ENCODE measurements around the gene ITPR2. TPM values are rescaled to one million over a fixed set of nuclear protein-coding genes. Genes with fewer than 3 reads are reported as not detected.
A peak's percentile ranks its signal among the peaks of the same experiment; 100 is the strongest.
"Not testable (repeated sequence)": the region's sequence is repeated elsewhere in the genome, so short reads cannot be mapped to it uniquely, and the experiment has no call there.

Gene ITPR2
- total RNA-seq, 1 experiment from 2014 or later: 4.0 TPM

GRCh38 chr12:26434299-26435068 lies 398.5 kb downstream of the ITPR2 start:
- POLR2A ChIA-PET (ENCODE audit: unreplicated experiment): no interaction called here

DNA sequence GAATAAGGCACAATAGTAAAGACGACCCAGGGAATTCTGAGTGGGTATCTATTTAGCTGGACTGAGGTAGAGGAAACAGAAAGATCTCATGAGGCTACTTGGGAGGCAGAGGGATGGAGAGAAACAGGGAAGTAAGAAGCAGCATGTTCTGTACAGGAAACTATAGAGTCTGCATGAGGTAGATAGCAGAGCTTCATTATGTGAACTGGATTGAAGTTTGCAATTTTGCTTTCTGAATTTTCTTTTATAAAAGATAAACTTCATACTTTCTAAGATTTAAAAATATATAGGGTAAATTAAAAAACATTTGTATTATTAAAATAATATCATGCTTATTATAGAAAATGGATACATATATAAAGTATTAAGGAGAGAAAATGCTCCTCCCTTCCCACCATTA lies 399.3 kb downstream of the ITPR2 start:
- not testable (repeated sequence) for H3K4me1 ChIP-seq (ENCODE audit: insufficient read depth, low read length); H3K27ac ChIP-seq (ENCODE audit: low read length); H3K4me3 ChIP-seq (ENCODE audit: low read length); H3K9ac ChIP-seq (ENCODE audit: low read length); H3F3A ChIP-seq (ENCODE audit: low read length, unreplicated experiment); DNase-seq; H3K36me3 ChIP-seq (ENCODE audit: low read depth, low read length); ATAC-seq; H3K9me2 ChIP-seq (replicated peaks; ENCODE audit: low read length); H2AFZ ChIP-seq (ENCODE audit: low read length); H3K79me2 ChIP-seq (ENCODE audit: low read length); H3K27me3 ChIP-seq (ENCODE audit: low read length); BruUV-seq (replicated peaks); H3K4me2 ChIP-seq (ENCODE audit: low read length); H3K9me3 ChIP-seq (ENCODE audit: low read length); H4K20me1 ChIP-seq (ENCODE audit: low read length)
- intact Hi-C loops (cut with micrococcal nuclease): loop anchor here (1.0 to 10.0 kb wide), 5 partner anchors 181 to 411 kb away; no protein-coding TSS in a partner anchor
- ChIA-PET POLR2A (ENCODE audit: unreplicated experiment) (interaction anchor here (0.7 kb wide), 1 partner anchor 305 kb away, joined by 4 read pairs; no protein-coding TSS in a partner anchor), CTCF (interaction anchor here (0.9 kb wide), 1 partner anchor 218 kb away, joined by 5 read pairs; no protein-coding TSS in a partner anchor)

More at GRCh38 chr12:26434299-26435068, 398.5 kb downstream of the ITPR2 start:
- DNase-seq (peak; percentile 90), ATAC-seq (peak; percentile 99)
- CTCF ChIA-PET: interaction anchor here (1.2 kb wide), 1 partner anchor 267 kb away, joined by 4 read pairs; no protein-coding TSS in a partner anchor
- BruUV-seq (replicated peaks): no TSS peak
- TF ChIP-seq EZH2phosphoT487 (IDR thresholded peaks at IDR 0.05; ENCODE audit: borderline replicate concordance, low read length): no peak
- TF ChIP-seq, protein P1, sequence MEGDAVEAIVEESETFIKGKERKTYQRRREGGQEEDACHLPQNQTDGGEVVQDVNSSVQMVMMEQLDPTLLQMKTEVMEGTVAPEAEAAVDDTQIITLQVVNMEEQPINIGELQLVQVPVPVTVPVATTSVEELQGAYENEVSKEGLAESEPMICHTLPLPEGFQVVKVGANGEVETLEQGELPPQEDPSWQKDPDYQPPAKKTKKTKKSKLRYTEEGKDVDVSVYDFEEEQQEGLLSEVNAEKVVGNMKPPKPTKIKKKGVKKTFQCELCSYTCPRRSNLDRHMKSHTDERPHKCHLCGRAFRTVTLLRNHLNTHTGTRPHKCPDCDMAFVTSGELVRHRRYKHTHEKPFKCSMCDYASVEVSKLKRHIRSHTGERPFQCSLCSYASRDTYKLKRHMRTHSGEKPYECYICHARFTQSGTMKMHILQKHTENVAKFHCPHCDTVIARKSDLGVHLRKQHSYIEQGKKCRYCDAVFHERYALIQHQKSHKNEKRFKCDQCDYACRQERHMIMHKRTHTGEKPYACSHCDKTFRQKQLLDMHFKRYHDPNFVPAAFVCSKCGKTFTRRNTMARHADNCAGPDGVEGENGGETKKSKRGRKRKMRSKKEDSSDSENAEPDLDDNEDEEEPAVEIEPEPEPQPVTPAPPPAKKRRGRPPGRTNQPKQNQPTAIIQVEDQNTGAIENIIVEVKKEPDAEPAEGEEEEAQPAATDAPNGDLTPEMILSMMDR (conservative IDR thresholded peaks at IDR 0.05; ENCODE audit: low read depth, low read length): peak; percentile 97
- H3K4me2 ChIP-seq (ENCODE audit: low read length): no peak overlapping the region
- no peaks in the 10 kb centered on the region for H3F3A ChIP-seq (ENCODE audit: low read length, unreplicated experiment)
- intact Hi-C loops (cut with micrococcal nuclease): loop anchor here (1.0 to 10.0 kb wide), 5 partner anchors 180 to 410 kb away; no protein-coding TSS in a partner anchor
- H2AFZ ChIP-seq (ENCODE audit: low read length): no peak overlapping the region
- H3K4me1 ChIP-seq (ENCODE audit: insufficient read depth, low read length): no peaks in the 10 kb centered on the region
- H3K79me2 ChIP-seq (ENCODE audit: low read length): no peaks in the 10 kb centered on the region
- no peaks in the 10 kb centered on the region for H3K36me3 ChIP-seq (ENCODE audit: low read depth, low read length)
- no peak overlapping the region for H3K27ac ChIP-seq (ENCODE audit: low read length)
- H3K4me3 ChIP-seq (ENCODE audit: low read length): no peak overlapping the region
- no peaks in the 10 kb centered on the region for H4K20me1 ChIP-seq (ENCODE audit: low read length)
- no peaks in the 10 kb centered on the region for H3K9me2 ChIP-seq (replicated peaks; ENCODE audit: low read length)
- H3K27me3 ChIP-seq (ENCODE audit: low read length): no peaks in the 10 kb centered on the region
- no peaks in the 10 kb centered on the region for H3K9me3 ChIP-seq (ENCODE audit: low read length)
- H3K9ac ChIP-seq (ENCODE audit: low read length): no peak overlapping the region

- H3F3A ChIP-seq (ENCODE audit: low read length, unreplicated experiment): no peaks in the 10 kb centered on the region
- CTCF ChIA-PET: no interaction called here
These were observed 401.8 kb downstream of the ITPR2 start for GRCh38 chr12:26431211-26431610.

DNA sequence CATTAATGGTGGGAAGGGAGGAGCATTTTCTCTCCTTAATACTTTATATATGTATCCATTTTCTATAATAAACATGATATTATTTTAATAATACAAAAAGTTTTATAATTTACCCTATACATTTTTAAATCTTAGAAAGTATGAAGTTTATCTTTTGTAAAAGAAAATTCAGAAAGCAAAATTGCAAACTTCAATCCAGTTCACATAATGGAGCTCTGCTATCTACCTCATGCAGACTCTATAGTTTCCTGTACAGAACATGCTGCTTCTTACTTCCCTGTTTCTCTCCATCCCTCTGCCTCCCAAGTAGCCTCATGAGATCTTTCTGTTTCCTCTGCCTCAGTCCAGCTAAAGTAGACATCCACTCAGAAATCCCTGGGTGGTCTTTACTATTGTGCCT lies 402.4 kb downstream of the ITPR2 start:
- CTCF ChIA-PET; DNase-seq; POLR2A ChIA-PET (ENCODE audit: unreplicated experiment); H3K9me2 ChIP-seq (replicated peaks; ENCODE audit: low read length); H3K4me2 ChIP-seq (ENCODE audit: low read length); H3K9me3 ChIP-seq (ENCODE audit: low read length); H3K79me2 ChIP-seq (ENCODE audit: low read length); H3K27me3 ChIP-seq (ENCODE audit: low read length); H2AFZ ChIP-seq (ENCODE audit: low read length); H3K4me3 ChIP-seq (ENCODE audit: low read length); H4K20me1 ChIP-seq (ENCODE audit: low read length); H3K27ac ChIP-seq (ENCODE audit: low read length); H3K36me3 ChIP-seq (ENCODE audit: low read depth, low read length); BruUV-seq (replicated peaks); H3K4me1 ChIP-seq (ENCODE audit: insufficient read depth, low read length); H3K9ac ChIP-seq (ENCODE audit: low read length); ATAC-seq; H3F3A ChIP-seq (ENCODE audit: low read length, unreplicated experiment): not testable (repeated sequence)
- intact Hi-C loops (cut with micrococcal nuclease): loop anchor here (10.0 kb wide), 1 partner anchor 414 kb away; no protein-coding TSS in a partner anchor

More at GRCh38 chr12:26431211-26431610, 401.8 kb downstream of the ITPR2 start:
- H3K4me2 ChIP-seq (ENCODE audit: low read length): no peak overlapping the region
- POLR2A ChIA-PET (ENCODE audit: unreplicated experiment): no interaction called here
- H3K9ac ChIP-seq (ENCODE audit: low read length): no peak overlapping the region
- H3K4me1 ChIP-seq (ENCODE audit: insufficient read depth, low read length): peaks cover 3% of the 10 kb centered on the region; the same call in 1 of the 2 replicates
- ATAC-seq (no peak), DNase-seq (no peak)
- TF ChIP-seq EZH2phosphoT487 (IDR thresholded peaks at IDR 0.05; ENCODE audit: borderline replicate concordance, low read length) (no peak), EZH2 (IDR thresholded peaks at IDR 0.05; ENCODE audit: low read length, unreplicated experiment) (no peak)
- TF ChIP-seq, protein P1 (conservative IDR thresholded peaks at IDR 0.05; ENCODE audit: low read depth, low read length): no peak
- no peaks in the 10 kb centered on the region for H3K79me2 ChIP-seq (ENCODE audit: low read length)
- no peaks in the 10 kb centered on the region for H3K9me2 ChIP-seq (replicated peaks; ENCODE audit: low read length)
- no peak overlapping the region for H2AFZ ChIP-seq (ENCODE audit: low read length)
- no peak overlapping the region for H3K4me3 ChIP-seq (ENCODE audit: low read length)
- H3K36me3 ChIP-seq (ENCODE audit: low read depth, low read length): no peaks in the 10 kb centered on the region
- no peaks in the 10 kb centered on the region for H3K9me3 ChIP-seq (ENCODE audit: low read length)
- no peaks in the 10 kb centered on the region for H4K20me1 ChIP-seq (ENCODE audit: low read length)
- no peak overlapping the region for H3K27ac ChIP-seq (ENCODE audit: low read length)
- BruUV-seq (replicated peaks): no TSS peak
- no peaks in the 10 kb centered on the region for H3K27me3 ChIP-seq (ENCODE audit: low read length)
- intact Hi-C loops (cut with micrococcal nuclease): loop anchor here (10.0 kb wide), 1 partner anchor 414 kb away; no protein-coding TSS in a partner anchor

Data from PC-3 (cell line).